Measurements from ENCODE around the gene DVL2. TPM values are rescaled to one million over a fixed set of nuclear protein-coding genes. Genes with fewer than 3 reads are reported as not detected.

The DVL2 gene
- total and polyA plus RNA-seq, 4 donors, result 22.2 to 57.5 (median 35.2) TPM

GRCh38 chr17:7219229-7219811, 15.0 kb downstream of the DVL2 start:
- ATAC-seq (ENCODE audit: insufficient read depth, low FRiP score) (no peak), DNase-seq (no peak)
- H3K27me3 ChIP-seq (ENCODE audit: control insufficient read depth in 3 of 3, insufficient read depth in 3 of 3, low read length in 2 of 3), result no peaks in the 10 kb centered on the region
- peaks cover 5 to 29% (median 13%) of the 10 kb centered on the region in 4 donors for H3K36me3 ChIP-seq (ENCODE audit: control insufficient read depth in 4 of 4, insufficient read depth in 4 of 4, low read length in 4 of 4)
- WGBS, 2 donors, result 6 to 18% methylated on average over 12 of the region's 12 CpGs
- H3K27ac ChIP-seq (ENCODE audit: low read depth in 1 of 2, low read length in 1 of 2), result peak overlapping the region; percentile 39 to 96
- no peaks in the 10 kb centered on the region for H3K9me3 ChIP-seq (ENCODE audit: control insufficient read depth in 4 of 4, insufficient read depth in 3 of 4, low read length in 3 of 4)
- H3K9ac ChIP-seq (ENCODE audit: insufficient read depth in 1 of 2, low read length in 2 of 2), result peak overlapping the region in 1 of 2 donors; percentile 65
- no peak overlapping the region for H3K4me3 ChIP-seq
- H3K4me1 ChIP-seq (ENCODE audit: control insufficient read depth in 5 of 5, insufficient read depth in 5 of 5, low read length in 5 of 5), result peaks cover 6 to 54% (median 20%) of the 10 kb centered on the region in 5 donors
- TF ChIP-seq CTCF (IDR thresholded peaks at IDR 0.05; ENCODE audit: control extremely low read depth, extremely low read depth), result no peak

GRCh38 chr17:7218758-7219157, 15.6 kb downstream of the DVL2 start:
- no peak overlapping the region for H3K27ac ChIP-seq (ENCODE audit: low read depth in 1 of 2, low read length in 1 of 2)
- peaks cover 6 to 57% (median 24%) of the 10 kb centered on the region in 5 donors for H3K4me1 ChIP-seq (ENCODE audit: control insufficient read depth in 5 of 5, insufficient read depth in 5 of 5, low read length in 5 of 5)
- no peak for DNase-seq
- H3K27me3 ChIP-seq (ENCODE audit: control insufficient read depth in 3 of 3, insufficient read depth in 3 of 3, low read length in 2 of 3), result no peaks in the 10 kb centered on the region
- WGBS, 2 donors, result 81 to 88% methylated on average over 6 of the region's 6 CpGs
- no peak for ATAC-seq (ENCODE audit: insufficient read depth, low FRiP score)
- no peak for TF ChIP-seq CTCF (IDR thresholded peaks at IDR 0.05; ENCODE audit: control extremely low read depth, extremely low read depth)
- peaks cover 3 to 24% (median 13%) of the 10 kb centered on the region in 4 donors for H3K36me3 ChIP-seq (ENCODE audit: control insufficient read depth in 4 of 4, insufficient read depth in 4 of 4, low read length in 4 of 4)
- no peak overlapping the region for H3K4me3 ChIP-seq
- no peaks in the 10 kb centered on the region for H3K9me3 ChIP-seq (ENCODE audit: control insufficient read depth in 4 of 4, insufficient read depth in 3 of 4, low read length in 3 of 4)
- no peak overlapping the region for H3K9ac ChIP-seq (ENCODE audit: insufficient read depth in 1 of 2, low read length in 2 of 2)

- TF ChIP-seq CTCF (IDR thresholded peaks at IDR 0.05; ENCODE audit: control extremely low read depth, extremely low read depth), result no peak
- H3K27me3 ChIP-seq (ENCODE audit: control insufficient read depth in 3 of 3, insufficient read depth in 3 of 3, low read length in 2 of 3), result no peaks in the 10 kb centered on the region
- peak overlapping the region in 1 of 2 donors; percentile 20 for H3K27ac ChIP-seq (ENCODE audit: low read depth in 1 of 2, low read length in 1 of 2)
- DNase-seq (no peak), ATAC-seq (ENCODE audit: insufficient read depth, low FRiP score) (no peak)
- H3K9me3 ChIP-seq (ENCODE audit: control insufficient read depth in 4 of 4, insufficient read depth in 3 of 4, low read length in 3 of 4), result no peaks in the 10 kb centered on the region
- peaks cover 6 to 61% (median 24%) of the 10 kb centered on the region in 5 donors for H3K4me1 ChIP-seq (ENCODE audit: control insufficient read depth in 5 of 5, insufficient read depth in 5 of 5, low read length in 5 of 5)
- H3K9ac ChIP-seq (ENCODE audit: insufficient read depth in 1 of 2, low read length in 2 of 2), result peak overlapping the region in 1 of 2 donors; percentile 94
- H3K36me3 ChIP-seq (ENCODE audit: control insufficient read depth in 4 of 4, insufficient read depth in 4 of 4, low read length in 4 of 4), result peaks cover 0 to 18% (median 12%) of the 10 kb centered on the region in 4 donors
- 55 to 68% methylated on average over 6 of the region's 6 CpGs for WGBS, 2 donors
- H3K4me3 ChIP-seq, result no peak overlapping the region
Observed at GRCh38 chr17:7218166-7218565, 16.2 kb downstream of the DVL2 start.

Data from lung (tissue), 12 donors.